Neuronal stem cell (in vitro differentiated cells): ENCODE measurements around the gene IGDCC3.

Source experiments
- DNase-seq: peaks from one replicate; pipeline ENCODE4 v3.0.0-alpha.2; 2013; ENCODE audit warnings: low spot score
- H2AFZ ChIP-seq: one replicate; pipeline ENCODE4 v1.6.1; 2013; ENCODE audit warnings: mild to moderate bottlenecking, low read length, inconsistent platforms
- H2AK5ac ChIP-seq: 2 replicates; pipeline ENCODE4 v1.6.1; 2013; ENCODE audit warnings: low read depth, mild to moderate bottlenecking, inconsistent platforms, low read length, moderate library complexity, mixed read lengths
- H2BK120ac ChIP-seq: 2 replicates; pipeline ENCODE4 v1.6.1; 2013; ENCODE audit warnings: low read depth, mild to moderate bottlenecking, inconsistent platforms, low read length, moderate library complexity, mixed read lengths
- H2BK12ac ChIP-seq: one replicate; pipeline ENCODE4 v1.6.1; 2013; ENCODE audit warnings: low read length, inconsistent platforms
- H2BK15ac ChIP-seq: 2 replicates; pipeline ENCODE4 v1.6.1; 2013; ENCODE audit warnings: mild to moderate bottlenecking, low read length, inconsistent platforms, mixed read lengths
- H2BK5ac ChIP-seq: one replicate; pipeline ENCODE4 v1.6.1; 2013; ENCODE audit warnings: inconsistent platforms, mild to moderate bottlenecking, low read length, moderate library complexity
- H3K14ac ChIP-seq: one replicate; pipeline ENCODE4 v1.6.1; 2013; ENCODE audit warnings: low read length, inconsistent platforms
- H3K18ac ChIP-seq: 2 replicates; pipeline ENCODE4 v1.6.1; 2013; ENCODE audit warnings: low read length, inconsistent platforms
- H3K23ac ChIP-seq: 2 replicates; pipeline ENCODE4 v1.6.1; 2013; ENCODE audit warnings: low read depth, mild to moderate bottlenecking, mixed read lengths, low read length, inconsistent platforms; ENCODE audit not compliant: poor library complexity
- H3K27ac ChIP-seq: replicated peaks from 3 replicates; pipeline ENCODE4 v1.5.1; 2013; ENCODE audit warnings: low read length, inconsistent platforms
- H3K27me3 ChIP-seq, 3 experiments: 2 replicates each; pipeline ENCODE4 v1.6.1; 2013; ENCODE audit warnings: low read length in 3 of 3, mild to moderate bottlenecking in 2 of 3, inconsistent platforms in 1 of 3, low read depth in 1 of 3, mixed read lengths in 1 of 3, moderate library complexity in 1 of 3; ENCODE audit not compliant: control insufficient read depth in 3 of 3, insufficient read depth in 3 of 3
- H3K36me3 ChIP-seq, 2 donors: replicated peaks in 1 of 2; 2 replicates each; pipeline ENCODE4 v1.6.1; 2013; ENCODE audit warnings: low read length in 2 of 2; ENCODE audit not compliant: control insufficient read depth in 2 of 2, insufficient read depth in 2 of 2
- H3K4ac ChIP-seq: 2 replicates; pipeline ENCODE4 v1.6.1; 2013; ENCODE audit warnings: inconsistent platforms, mild to moderate bottlenecking, low read length, moderate library complexity
- H3K4me1 ChIP-seq, 2 donors: 1 replicate in 1 of 2; 2 replicates in 1 of 2; pipeline ENCODE4 v1.6.1; 2013; ENCODE audit warnings: low read length in 2 of 2, low read depth in 1 of 2; ENCODE audit not compliant: control insufficient read depth in 2 of 2, insufficient read depth in 1 of 2
- H3K4me2 ChIP-seq: one replicate; pipeline ENCODE4 v1.6.1; 2013; ENCODE audit warnings: mild to moderate bottlenecking, low read length, inconsistent platforms; ENCODE audit not compliant: insufficient read depth, poor library complexity, severe bottlenecking
- H3K4me3 ChIP-seq, 2 donors: 2 replicates each; pipeline ENCODE4 v1.5.1; 2013; ENCODE audit warnings: low read length in 2 of 2, mild to moderate bottlenecking in 2 of 2, inconsistent platforms in 1 of 2, moderate library complexity in 1 of 2
- H3K79me1 ChIP-seq: one replicate; pipeline ENCODE4 v1.6.1; 2013; ENCODE audit warnings: low read depth, mild to moderate bottlenecking, inconsistent platforms, low read length, moderate library complexity
- H3K9ac ChIP-seq: one replicate; pipeline ENCODE4 v1.6.1; 2013; ENCODE audit warnings: mild to moderate bottlenecking, low read depth, low read length, inconsistent platforms; ENCODE audit not compliant: poor library complexity
- H3K9me3 ChIP-seq, 2 donors: replicated peaks in 1 of 2; 2 replicates each; pipeline versions ENCODE3 to v1.6.1; 2013; ENCODE audit warnings: low read length in 2 of 2, mild to moderate bottlenecking in 2 of 2, inconsistent platforms in 1 of 2, low read depth in 1 of 2, mixed read lengths in 1 of 2, moderate library complexity in 1 of 2; ENCODE audit not compliant: control insufficient read depth in 2 of 2, insufficient read depth in 1 of 2
- H4K8ac ChIP-seq: one replicate; pipeline ENCODE4 v1.6.1; 2013; ENCODE audit warnings: low read depth, mild to moderate bottlenecking, inconsistent platforms, low read length, moderate library complexity
- H4K91ac ChIP-seq: one replicate; pipeline ENCODE4 v1.6.1; 2013; ENCODE audit warnings: low read length, low read depth, mild to moderate bottlenecking, inconsistent platforms; ENCODE audit not compliant: poor library complexity
- WGBS, 2 donors: extraction: QIAGEN DNeasy Blood & Tissue Kit; methylation state at CpG; one replicate each; pipeline ENCODE4 v1.1.7; 2013; ENCODE audit warnings: missing lambda C conversion rate in 2 of 2, mixed read lengths in 1 of 2; ENCODE audit not compliant: insufficient read length in 2 of 2, insufficient replicate concordance in 1 of 2; ENCODE audit errors: extremely low coverage in 2 of 2; 5-methylcytosine and 5-hydroxymethylcytosine counted together

Gene IGDCC3

DNA sequence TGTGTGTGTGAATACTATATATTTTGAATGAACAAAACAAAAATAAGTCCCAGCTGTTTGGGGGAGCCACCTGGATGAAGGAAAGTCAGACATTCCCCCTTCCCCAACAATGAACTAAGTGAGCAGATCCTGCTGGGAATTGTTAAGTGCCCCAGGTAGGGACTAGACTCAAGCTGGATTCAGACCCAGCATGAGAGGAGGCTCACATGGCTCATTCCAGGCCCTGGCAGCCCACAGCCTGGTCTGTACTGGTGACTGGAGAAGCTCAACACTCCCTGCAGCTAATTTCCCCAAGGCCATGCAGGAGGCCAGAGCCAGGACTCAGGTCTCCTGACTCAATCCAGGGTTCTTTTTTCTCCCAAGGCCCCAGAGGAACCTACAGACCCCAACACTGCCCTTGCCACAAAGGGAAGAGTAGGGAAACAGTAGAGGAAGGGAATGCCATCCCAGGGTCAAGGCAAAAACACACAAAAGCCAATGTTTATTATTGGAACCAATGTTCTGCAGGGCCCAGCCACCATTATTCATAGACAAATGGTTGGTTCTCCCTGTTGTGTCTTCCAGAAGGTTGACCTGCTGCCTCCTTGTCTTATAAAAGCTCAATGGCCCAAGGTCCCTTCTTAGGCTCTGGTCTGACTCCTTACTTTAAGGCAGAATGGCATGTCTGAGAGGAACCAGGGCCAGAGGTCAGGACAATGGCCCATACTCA is 35.4 kb upstream of the IGDCC3 start:
- Histone ChIP-seq H2BK5ac (no peak overlapping the region), H3K79me1 (peaks cover 9% of the 10 kb centered on the region), H3K27me3 (no peaks in the 10 kb centered on the region), H3K14ac (no peak overlapping the region), H3K36me3 (peaks cover 0 to 29% of the 10 kb centered on the region in 2 donors), H3K4me1 (peaks cover 51 to 57% of the 10 kb centered on the region in 2 donors), H3K27ac (no peak overlapping the region), H3K18ac (peak overlapping the region; percentile 75), H3K9ac (no peak overlapping the region), H3K4me2 (no peak overlapping the region), H2BK12ac (no peak overlapping the region), H2BK15ac (no peak overlapping the region), H4K8ac (no peak overlapping the region), H3K23ac (no peak overlapping the region), H2BK120ac (no peak overlapping the region), H2AFZ (no peak overlapping the region), H3K4me3 (no peak overlapping the region), H3K4ac (no peak overlapping the region), H3K9me3 (no peaks in the 10 kb centered on the region), H4K91ac (no peak overlapping the region), H2AK5ac (peak overlapping the region; percentile 50)
- no peak for DNase-seq

DNA sequence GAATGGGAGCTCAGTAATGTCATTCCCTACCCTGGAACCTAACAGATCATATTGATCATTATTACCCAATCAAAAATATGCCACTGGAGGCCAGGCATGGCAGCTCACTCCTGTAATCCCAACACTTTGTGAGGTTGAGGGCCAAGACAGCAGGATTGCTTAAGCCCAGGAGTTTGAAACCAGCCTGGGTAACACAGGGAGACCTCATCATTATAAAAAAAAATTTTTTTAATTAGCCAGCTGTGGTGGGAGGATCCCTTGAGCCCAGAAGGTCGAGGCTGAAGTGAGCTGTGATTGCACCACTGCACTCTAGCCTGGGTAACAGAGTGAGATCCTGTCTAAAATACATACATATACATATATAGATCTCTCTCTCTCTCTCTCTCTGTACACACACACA is 34.8 kb upstream of the IGDCC3 start:
- Histone ChIP-seq H3K9me3 (no peaks in the 10 kb centered on the region), H3K27me3 (no peaks in the 10 kb centered on the region), H3K9ac (no peak overlapping the region), H2BK15ac (no peak overlapping the region), H2BK12ac (no peak overlapping the region), H4K8ac (no peak overlapping the region), H3K4me2 (no peak overlapping the region), H2AFZ (no peak overlapping the region), H2BK5ac (no peak overlapping the region), H3K4me3 (no peak overlapping the region), H3K23ac (no peak overlapping the region), H4K91ac (no peak overlapping the region), H3K4me1 (peaks cover 51% of the 10 kb centered on the region in 2 donors), H3K18ac (no peak overlapping the region), H2BK120ac (no peak overlapping the region), H3K79me1 (peaks cover 9% of the 10 kb centered on the region), H3K27ac (no peak overlapping the region), H3K36me3 (peaks cover 0 to 31% of the 10 kb centered on the region in 2 donors), H2AK5ac (no peak overlapping the region), H3K14ac (no peak overlapping the region), H3K4ac (no peak overlapping the region)
- no peak for DNase-seq
- WGBS, 2 donors, result no CpG with 5 or more reads among the region's 1 CpG

DNA sequence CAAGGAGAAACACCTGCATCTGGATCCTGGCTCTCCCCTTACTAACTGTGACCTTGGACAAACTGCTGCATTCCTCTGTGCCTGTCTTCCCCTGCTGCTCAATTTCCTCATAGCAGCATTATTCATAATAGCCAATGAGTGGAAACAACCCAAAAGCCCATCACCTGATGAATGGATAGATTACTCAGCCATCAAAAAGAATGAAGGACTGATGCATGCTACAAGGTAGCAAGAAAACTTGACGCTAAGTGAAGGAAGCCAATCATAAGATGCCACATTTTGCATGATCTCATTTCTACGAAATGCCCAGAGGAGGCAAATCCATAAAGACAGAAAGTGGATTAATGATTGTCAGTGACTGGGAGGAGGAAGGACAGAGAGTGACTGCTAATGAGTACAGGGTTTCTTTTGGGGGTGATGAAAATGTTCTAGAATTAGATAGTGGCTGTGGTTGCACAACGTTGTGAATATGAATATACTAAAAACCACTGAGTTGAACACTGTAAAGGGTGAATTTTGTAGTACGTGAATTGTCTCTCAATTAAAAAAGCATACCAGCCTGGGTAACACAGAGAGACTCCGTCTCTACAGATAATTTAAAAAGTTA is 33.8 kb upstream of the IGDCC3 start:
- no peak overlapping the region for H3K18ac ChIP-seq
- WGBS, 2 donors, result no CpG with 5 or more reads among the region's 5 CpGs
- no peaks in the 10 kb centered on the region for H3K27me3 ChIP-seq
- no peak for DNase-seq
- no peak overlapping the region for H2AFZ ChIP-seq
- no peak overlapping the region for H3K4me3 ChIP-seq
- no peak overlapping the region for H2AK5ac ChIP-seq
- H2BK120ac ChIP-seq, result no peak overlapping the region
- H3K23ac ChIP-seq, result no peak overlapping the region
- H3K14ac ChIP-seq, result no peak overlapping the region
- H2BK12ac ChIP-seq, result no peak overlapping the region
- H3K4me1 ChIP-seq, result peaks cover 41 to 43% of the 10 kb centered on the region in 2 donors
- H3K9ac ChIP-seq, result peak overlapping the region; percentile 82
- peak overlapping the region; percentile 75 for H2BK5ac ChIP-seq
- H3K4me2 ChIP-seq, result no peak overlapping the region
- no peak overlapping the region for H3K27ac ChIP-seq
- H4K8ac ChIP-seq, result peak overlapping the region; percentile 33
- H3K36me3 ChIP-seq, result peaks cover 0 to 38% of the 10 kb centered on the region in 2 donors
- H4K91ac ChIP-seq, result no peak overlapping the region
- H3K79me1 ChIP-seq, result peaks cover 9% of the 10 kb centered on the region
- no peaks in the 10 kb centered on the region for H3K9me3 ChIP-seq
- H3K4ac ChIP-seq, result no peak overlapping the region
- no peak overlapping the region for H2BK15ac ChIP-seq

DNA sequence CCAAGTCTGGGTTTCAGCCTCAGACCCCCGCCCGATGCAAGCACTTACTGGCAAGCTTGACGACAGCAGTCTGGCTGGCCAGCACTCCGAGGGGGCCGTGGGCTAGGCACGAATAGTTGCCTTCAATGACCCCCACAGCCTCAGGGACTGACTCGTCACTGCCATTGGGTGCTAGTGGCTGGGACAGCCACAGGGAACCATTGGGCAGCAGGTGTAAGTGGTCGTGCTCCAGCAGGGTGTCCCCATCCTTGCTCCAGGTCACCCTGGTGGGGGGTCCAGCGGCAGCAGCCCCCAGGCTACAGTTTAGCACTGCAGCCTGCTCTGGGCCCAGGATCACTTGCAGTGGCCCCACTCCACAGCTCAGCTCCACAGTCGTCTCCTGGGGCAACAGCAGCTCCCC is 33.2 kb upstream of the IGDCC3 start:
- Histone ChIP-seq H2BK5ac (peak overlapping the region; percentile 75), H3K36me3 (peaks cover 0 to 43% of the 10 kb centered on the region in 2 donors), H3K23ac (peak overlapping the region; percentile 70), H3K9ac (peak overlapping the region; percentile 82), H3K9me3 (no peaks in the 10 kb centered on the region), H2BK15ac (peak overlapping the region; percentile 44), H3K4ac (no peak overlapping the region), H3K18ac (peak overlapping the region; percentile 92), H3K4me1 (peaks cover 38 to 42% of the 10 kb centered on the region in 2 donors), H3K79me1 (peaks cover 9% of the 10 kb centered on the region), H2AK5ac (peak overlapping the region; percentile 60), H4K8ac (peak overlapping the region; percentile 33), H3K4me3 (no peak overlapping the region), H4K91ac (peak overlapping the region; percentile 88), H3K27ac (peak overlapping the region; percentile 21), H3K27me3 (no peaks in the 10 kb centered on the region), H3K4me2 (no peak overlapping the region), H3K14ac (no peak overlapping the region), H2AFZ (no peak overlapping the region), H2BK12ac (peak overlapping the region; percentile 68), H2BK120ac (no peak overlapping the region)
- WGBS, 2 donors, result no CpG with 5 or more reads among the region's 10 CpGs
- DNase-seq, result no peak
